ENCODE measurements around the gene OSBPL5.

Gene OSBPL5

GRCh38 chr11:3188496-3189195 is 23.5 kb upstream of the OSBPL5 start:
- Histone ChIP-seq H2AFZ (ENCODE audit: low read depth, low read length) (no peak overlapping the region), H2AK5ac (ENCODE audit: low read length, severe bottlenecking) (no peak overlapping the region), H2BK120ac (ENCODE audit: low read depth, low read length) (no peak overlapping the region), H3K4me3 (ENCODE audit: insufficient read depth in 1 of 2, low read depth in 1 of 2, low read length in 2 of 2) (no peak overlapping the region), H3K79me1 (replicated peaks; ENCODE audit: low read length, poor library complexity, severe bottlenecking) (no peaks in the 10 kb centered on the region), H3K4me1 (ENCODE audit: control insufficient read depth, insufficient read depth, low read depth, low read length) (no peaks in the 10 kb centered on the region), H3K18ac (ENCODE audit: low read depth in 1 of 2, low read length in 2 of 2) (no peak overlapping the region), H3K9me3 (ENCODE audit: control insufficient read depth, low read length) (peaks cover 4% of the 10 kb centered on the region), H3K4me2 (ENCODE audit: low read length, poor library complexity, severe bottlenecking) (no peak overlapping the region), H3K27me3 (ENCODE audit: control insufficient read depth in 1 of 2, insufficient read depth in 1 of 2, low read length in 2 of 2) (peaks cover 38 to 64% of the 10 kb centered on the region in 2 experiments), H2BK5ac (ENCODE audit: low read depth, low read length, poor library complexity, severe bottlenecking) (no peak overlapping the region), H2BK15ac (ENCODE audit: low read depth, poor library complexity, severe bottlenecking) (no peak overlapping the region), H3K4ac (ENCODE audit: low read depth in 1 of 2, low read length in 2 of 2) (no peak overlapping the region), H4K8ac (ENCODE audit: low read length) (no peak overlapping the region), H3K36me3 (ENCODE audit: control insufficient read depth in 1 of 2, insufficient read depth in 2 of 2, low read depth in 1 of 2, low read length in 2 of 2) (no peaks in the 10 kb centered on the region), H4K91ac (ENCODE audit: low read length) (no peak overlapping the region), H3K9ac (ENCODE audit: low read length) (no peak overlapping the region), H3K23ac (ENCODE audit: low read length in 2 of 2) (no peak overlapping the region), H3K27ac (ENCODE audit: low read length, poor library complexity, severe bottlenecking) (no peak overlapping the region), H3K14ac (ENCODE audit: low read length in 2 of 2) (no peak overlapping the region), H2BK12ac (ENCODE audit: low read length in 2 of 2) (no peak overlapping the region)
- WGBS = 77% methylated on average over 16 of the region's 17 CpGs
- no peak for DNase-seq

DNA sequence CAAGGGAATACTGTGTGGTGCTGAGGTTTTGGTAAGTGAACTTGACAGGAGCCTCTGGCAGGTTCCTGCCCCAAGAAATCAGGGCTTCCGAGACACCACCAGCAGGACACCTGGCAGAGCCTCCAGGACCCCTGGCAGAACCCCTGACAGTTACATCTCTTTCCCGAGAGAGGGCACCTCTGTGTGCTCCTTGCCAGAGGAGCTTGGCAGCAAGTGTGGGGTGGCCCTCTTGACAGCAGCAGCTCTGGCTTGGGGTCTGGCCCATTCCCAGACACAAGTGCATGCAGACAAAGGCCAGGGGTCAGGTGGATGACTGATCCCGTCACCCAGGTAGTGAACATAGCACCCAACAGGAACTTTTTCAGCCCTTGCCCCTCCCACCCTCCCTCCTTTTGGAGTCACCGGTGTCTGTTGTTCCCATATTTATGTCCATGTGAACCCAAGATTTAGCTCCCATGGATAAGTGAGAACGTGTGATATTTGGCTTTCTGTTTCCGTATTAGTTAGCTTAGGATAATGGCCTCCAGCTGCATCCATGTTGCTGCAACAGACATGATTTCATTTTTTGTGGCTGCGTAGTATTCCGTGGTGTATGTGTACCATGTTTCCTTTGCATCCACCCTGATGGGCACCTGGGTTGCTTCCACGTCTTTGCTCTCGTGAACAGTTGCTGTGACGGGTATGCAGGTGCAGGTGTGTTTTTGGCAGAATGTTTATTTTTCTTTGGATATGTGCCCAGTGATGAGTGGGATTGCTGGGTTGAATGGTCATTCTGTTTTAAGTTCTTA is 21.2 kb upstream of the OSBPL5 start:
- H3K36me3 ChIP-seq (ENCODE audit: control insufficient read depth in 1 of 2, insufficient read depth in 2 of 2, low read depth in 1 of 2, low read length in 2 of 2) = no peaks in the 10 kb centered on the region
- H3K23ac ChIP-seq (ENCODE audit: low read length in 2 of 2) = no peak overlapping the region
- H3K18ac ChIP-seq (ENCODE audit: low read depth in 1 of 2, low read length in 2 of 2) = no peak overlapping the region
- H2BK12ac ChIP-seq (ENCODE audit: low read length in 2 of 2) = no peak overlapping the region
- H3K14ac ChIP-seq (ENCODE audit: low read length in 2 of 2) = no peak overlapping the region
- H3K9me3 ChIP-seq (ENCODE audit: control insufficient read depth, low read length) = peaks cover 4% of the 10 kb centered on the region
- no peak overlapping the region for H2AK5ac ChIP-seq (ENCODE audit: low read length, severe bottlenecking)
- H3K4me3 ChIP-seq (ENCODE audit: insufficient read depth in 1 of 2, low read depth in 1 of 2, low read length in 2 of 2) = no peak overlapping the region
- H4K8ac ChIP-seq (ENCODE audit: low read length) = no peak overlapping the region
- peaks cover 37 to 54% of the 10 kb centered on the region in 2 experiments for H3K27me3 ChIP-seq (ENCODE audit: control insufficient read depth in 1 of 2, insufficient read depth in 1 of 2, low read length in 2 of 2)
- no peaks in the 10 kb centered on the region for H3K4me1 ChIP-seq (ENCODE audit: control insufficient read depth, insufficient read depth, low read depth, low read length)
- no peaks in the 10 kb centered on the region for H3K79me1 ChIP-seq (replicated peaks; ENCODE audit: low read length, poor library complexity, severe bottlenecking)
- 85% methylated on average over 10 of the region's 11 CpGs for WGBS
- H3K4ac ChIP-seq (ENCODE audit: low read depth in 1 of 2, low read length in 2 of 2) = no peak overlapping the region
- H3K4me2 ChIP-seq (ENCODE audit: low read length, poor library complexity, severe bottlenecking) = no peak overlapping the region
- H3K27ac ChIP-seq (ENCODE audit: low read length, poor library complexity, severe bottlenecking) = no peak overlapping the region
- H4K91ac ChIP-seq (ENCODE audit: low read length) = no peak overlapping the region
- no peak overlapping the region for H2BK120ac ChIP-seq (ENCODE audit: low read depth, low read length)
- H2AFZ ChIP-seq (ENCODE audit: low read depth, low read length) = no peak overlapping the region
- no peak overlapping the region for H2BK5ac ChIP-seq (ENCODE audit: low read depth, low read length, poor library complexity, severe bottlenecking)
- H3K9ac ChIP-seq (ENCODE audit: low read length) = no peak overlapping the region
- DNase-seq = no peak
- H2BK15ac ChIP-seq (ENCODE audit: low read depth, poor library complexity, severe bottlenecking) = no peak overlapping the region

DNA sequence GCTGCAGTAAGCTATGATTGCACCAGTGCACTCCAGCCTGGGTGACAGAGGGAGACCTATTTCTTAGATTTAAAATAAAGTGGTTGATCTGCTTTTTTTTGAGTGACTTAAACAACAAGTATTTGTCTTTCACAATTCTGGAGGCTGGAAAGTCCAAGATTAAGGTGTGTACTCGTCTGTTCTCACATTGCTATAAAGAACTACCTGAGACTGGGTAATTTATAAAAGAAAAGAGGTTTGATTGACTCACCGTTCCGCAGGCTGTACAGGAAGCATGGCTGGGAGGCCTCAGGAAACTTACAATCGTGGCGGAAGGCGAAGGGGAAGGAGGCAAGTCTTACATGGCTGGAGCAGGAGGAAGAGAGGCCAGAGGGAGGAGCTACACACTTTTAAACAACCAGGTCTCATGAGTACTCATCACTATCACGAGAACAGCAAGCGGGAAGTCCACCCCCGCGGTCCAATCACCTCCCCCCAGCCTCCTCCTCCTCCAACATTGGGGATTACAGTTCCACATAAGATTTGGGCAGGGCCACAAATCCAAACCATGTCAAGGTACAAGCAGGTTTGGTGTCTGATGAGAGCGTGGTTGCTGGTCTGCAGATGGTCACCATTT is 19.7 kb upstream of the OSBPL5 start:
- H2BK5ac ChIP-seq (ENCODE audit: low read depth, low read length, poor library complexity, severe bottlenecking) = no peak overlapping the region
- H2BK120ac ChIP-seq (ENCODE audit: low read depth, low read length) = no peak overlapping the region
- H3K23ac ChIP-seq (ENCODE audit: low read length in 2 of 2) = no peak overlapping the region
- no peak overlapping the region for H3K9ac ChIP-seq (ENCODE audit: low read length)
- no peak overlapping the region for H3K18ac ChIP-seq (ENCODE audit: low read depth in 1 of 2, low read length in 2 of 2)
- no peak overlapping the region for H2AK5ac ChIP-seq (ENCODE audit: low read length, severe bottlenecking)
- no peak overlapping the region for H4K8ac ChIP-seq (ENCODE audit: low read length)
- no peak overlapping the region for H2AFZ ChIP-seq (ENCODE audit: low read depth, low read length)
- peaks cover 2% of the 10 kb centered on the region for H3K9me3 ChIP-seq (ENCODE audit: control insufficient read depth, low read length)
- H3K4me2 ChIP-seq (ENCODE audit: low read length, poor library complexity, severe bottlenecking) = no peak overlapping the region
- 85% methylated on average over 11 of the region's 11 CpGs for WGBS
- no peak overlapping the region for H3K4ac ChIP-seq (ENCODE audit: low read depth in 1 of 2, low read length in 2 of 2)
- H3K14ac ChIP-seq (ENCODE audit: low read length in 2 of 2) = no peak overlapping the region
- DNase-seq = no peak
- H3K4me3 ChIP-seq (ENCODE audit: insufficient read depth in 1 of 2, low read depth in 1 of 2, low read length in 2 of 2) = no peak overlapping the region
- no peak overlapping the region for H2BK12ac ChIP-seq (ENCODE audit: low read length in 2 of 2)
- no peak overlapping the region for H4K91ac ChIP-seq (ENCODE audit: low read length)
- H3K79me1 ChIP-seq (replicated peaks; ENCODE audit: low read length, poor library complexity, severe bottlenecking) = no peaks in the 10 kb centered on the region
- peaks cover 30 to 61% of the 10 kb centered on the region in 2 experiments for H3K27me3 ChIP-seq (ENCODE audit: control insufficient read depth in 1 of 2, insufficient read depth in 1 of 2, low read length in 2 of 2)
- no peak overlapping the region for H2BK15ac ChIP-seq (ENCODE audit: low read depth, poor library complexity, severe bottlenecking)
- H3K4me1 ChIP-seq (ENCODE audit: control insufficient read depth, insufficient read depth, low read depth, low read length) = no peaks in the 10 kb centered on the region
- no peaks in the 10 kb centered on the region for H3K36me3 ChIP-seq (ENCODE audit: control insufficient read depth in 1 of 2, insufficient read depth in 2 of 2, low read depth in 1 of 2, low read length in 2 of 2)
- H3K27ac ChIP-seq (ENCODE audit: low read length, poor library complexity, severe bottlenecking) = no peak overlapping the region

DNA sequence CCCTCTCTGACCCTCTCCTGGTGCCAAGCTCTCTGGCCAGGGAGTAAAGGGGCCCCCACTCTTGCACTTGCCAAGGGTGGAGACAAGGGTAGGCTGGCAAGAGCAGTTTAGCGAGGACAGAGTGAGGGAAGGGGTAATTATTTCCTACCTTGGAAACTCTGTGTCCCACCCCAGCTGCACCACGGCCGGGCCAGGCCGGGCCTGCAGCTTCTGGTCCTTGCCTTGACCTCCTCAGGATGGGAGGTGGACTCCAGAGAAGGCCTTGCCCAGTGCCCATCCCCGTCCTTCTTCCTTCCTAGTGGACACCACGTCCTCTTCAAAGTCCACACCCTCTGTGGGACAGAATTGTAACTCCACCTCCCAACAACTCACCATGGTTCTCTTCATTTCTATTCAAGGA is 18.4 kb upstream of the OSBPL5 start:
- Histone ChIP-seq H3K18ac (ENCODE audit: low read depth in 1 of 2, low read length in 2 of 2) (no peak overlapping the region), H3K14ac (ENCODE audit: low read length in 2 of 2) (no peak overlapping the region), H3K4me3 (ENCODE audit: insufficient read depth in 1 of 2, low read depth in 1 of 2, low read length in 2 of 2) (no peak overlapping the region), H2AK5ac (ENCODE audit: low read length, severe bottlenecking) (no peak overlapping the region), H3K36me3 (ENCODE audit: control insufficient read depth in 1 of 2, insufficient read depth in 2 of 2, low read depth in 1 of 2, low read length in 2 of 2) (no peaks in the 10 kb centered on the region), H3K79me1 (replicated peaks; ENCODE audit: low read length, poor library complexity, severe bottlenecking) (no peaks in the 10 kb centered on the region), H2AFZ (ENCODE audit: low read depth, low read length) (no peak overlapping the region), H3K9ac (ENCODE audit: low read length) (no peak overlapping the region), H2BK15ac (ENCODE audit: low read depth, poor library complexity, severe bottlenecking) (no peak overlapping the region), H2BK12ac (ENCODE audit: low read length in 2 of 2) (no peak overlapping the region), H3K27me3 (ENCODE audit: control insufficient read depth in 1 of 2, insufficient read depth in 1 of 2, low read length in 2 of 2) (peaks cover 17 to 47% of the 10 kb centered on the region in 2 experiments), H3K9me3 (ENCODE audit: control insufficient read depth, low read length) (no peaks in the 10 kb centered on the region), H2BK120ac (ENCODE audit: low read depth, low read length) (no peak overlapping the region), H2BK5ac (ENCODE audit: low read depth, low read length, poor library complexity, severe bottlenecking) (no peak overlapping the region), H3K4me1 (ENCODE audit: control insufficient read depth, insufficient read depth, low read depth, low read length) (no peaks in the 10 kb centered on the region), H3K27ac (ENCODE audit: low read length, poor library complexity, severe bottlenecking) (no peak overlapping the region), H4K91ac (ENCODE audit: low read length) (no peak overlapping the region), H3K23ac (ENCODE audit: low read length in 2 of 2) (no peak overlapping the region), H4K8ac (ENCODE audit: low read length) (no peak overlapping the region), H3K4me2 (ENCODE audit: low read length, poor library complexity, severe bottlenecking) (no peak overlapping the region), H3K4ac (ENCODE audit: low read depth in 1 of 2, low read length in 2 of 2) (no peak overlapping the region)
- WGBS = 88% methylated on average over 6 of the region's 6 CpGs
- DNase-seq = no peak

All from mesenchymal stem cell (in vitro differentiated cells and primary cell).